HEK293 (cell line): ENCODE measurements around the gene RCOR3.

ENCODE experiments used
- CTCF ChIA-PET: fragments of 350-600 bp; formaldehyde crosslinking; extraction: SDS; loops from one replicate; lab custom pipeline; 2021; ENCODE audit warnings: antibody characterized with exemption; lab: Yijun Ruan, JAX
- POLR2A ChIA-PET: fragments of 300-600 bp; formaldehyde crosslinking; extraction: SDS; loops from one replicate; lab custom pipeline; 2020; ENCODE audit warnings: antibody characterized with exemption, inconsistent platforms; lab: Yijun Ruan, JAX
- H3K27ac ChIP-seq: fragments of 200-500 bp; sonication (Bioruptor generic); 2 replicates; pipeline ENCODE4 v1.5.1; 2014; ENCODE audit warnings: low read depth, low read length, control low read depth, inconsistent platforms; ENCODE audit errors: extremely low read depth
- H3K36me3 ChIP-seq, 2 experiments: fragments of 200-500 bp in 1 of 2; sonication (Bioruptor generic) in 1 of 2; 1 replicate in 1 of 2; 2 replicates in 1 of 2; pipeline ENCODE4 v1.5.1; 2014 to 2017; ENCODE audit warnings: inconsistent platforms in 2 of 2, low read length in 2 of 2; ENCODE audit not compliant: control insufficient read depth in 2 of 2, insufficient read depth in 1 of 2
- H3K4me1 ChIP-seq: fragments of 200-500 bp; sonication (Bioruptor generic); 2 replicates; pipeline ENCODE4 v1.5.1; 2014; ENCODE audit warnings: mild to moderate bottlenecking, low read length, inconsistent platforms; ENCODE audit not compliant: control insufficient read depth, insufficient read depth
- H3K4me3 ChIP-seq: 2 replicates; pipeline ENCODE4 v1.5.1; 2011; ENCODE audit warnings: low read depth, mild to moderate bottlenecking, control low read depth, low read length, moderate library complexity
- H3K9me3 ChIP-seq: fragments of 200-500 bp; sonication (Bioruptor generic); 2 replicates; pipeline ENCODE4 v1.5.1; 2014; ENCODE audit warnings: low read depth, low read length, inconsistent platforms; ENCODE audit not compliant: control insufficient read depth, insufficient read depth
- GLIS2 ChIP-seq: fragments of 450-650 bp; formaldehyde crosslinking; IDR thresholded peaks from 2 replicates; pipeline ENCODE4 v1.5.1; 2016; ENCODE audit warnings: missing biosample characterization, missing genetic modification characterization
- IKZF3 ChIP-seq: fragments of 450-650 bp; IDR thresholded peaks from 2 replicates; pipeline ENCODE4 v1.5.0; 2018; ENCODE audit warnings: missing biosample characterization, mild to moderate bottlenecking, missing genetic modification characterization, moderate library complexity
- ZBTB8A ChIP-seq: fragments of 450-650 bp; formaldehyde crosslinking; IDR thresholded peaks from 2 replicates; pipeline ENCODE4 v1.5.1; 2016; ENCODE audit warnings: missing biosample characterization, missing genetic modification characterization
- ZFP69B ChIP-seq: fragments of 450-650 bp; formaldehyde crosslinking; IDR thresholded peaks from 2 replicates; pipeline ENCODE4 v1.5.1; 2016; ENCODE audit warnings: missing biosample characterization, missing genetic modification characterization
- ZNF2 ChIP-seq: fragments of 450-650 bp; formaldehyde crosslinking; IDR thresholded peaks from 2 replicates; pipeline ENCODE4 v1.5.1; 2016; ENCODE audit warnings: missing biosample characterization, missing genetic modification characterization
- ZNF302 ChIP-seq: fragments of 450-650 bp; formaldehyde crosslinking; IDR thresholded peaks from 2 replicates; pipeline ENCODE4 v1.5.1; 2016; ENCODE audit warnings: missing biosample characterization, missing genetic modification characterization, low read depth
- ZNF341 ChIP-seq: fragments of 450-650 bp; formaldehyde crosslinking; IDR thresholded peaks from 2 replicates; pipeline ENCODE4; 2016; ENCODE audit warnings: low read depth, missing biosample characterization, missing genetic modification characterization
- ZNF501 ChIP-seq: fragments of 450-650 bp; formaldehyde crosslinking; IDR thresholded peaks from 2 replicates; pipeline ENCODE4 v1.5.1; 2016; ENCODE audit warnings: missing biosample characterization, missing genetic modification characterization
- ZNF677 ChIP-seq: fragments of 450-650 bp; IDR thresholded peaks from 2 replicates; pipeline ENCODE4 v1.5.0; 2018; ENCODE audit warnings: missing biosample characterization, mild to moderate bottlenecking, missing genetic modification characterization, moderate library complexity
- ZNF837 ChIP-seq: fragments of 450-650 bp; formaldehyde crosslinking; IDR thresholded peaks from 2 replicates; pipeline ENCODE4 v1.5.1; 2016; ENCODE audit warnings: missing biosample characterization, missing genetic modification characterization
- TF ChIP-seq, protein P1 (sequence below): fragments of 450-650 bp; formaldehyde crosslinking; IDR thresholded peaks from 2 replicates; pipeline ENCODE4 v1.5.1; 2016; ENCODE audit warnings: missing biosample characterization, missing genetic modification characterization
- TF ChIP-seq, protein P2 (sequence below): IDR thresholded peaks from 2 replicates; pipeline ENCODE4 v1.6.1; 2011; ENCODE audit warnings: mild to moderate bottlenecking, low read depth, low read length, borderline replicate concordance
- TF ChIP-seq, protein P3 (sequence below): fragments of 450-650 bp; formaldehyde crosslinking; IDR thresholded peaks from 2 replicates; pipeline ENCODE4 v1.5.1; 2017; ENCODE audit warnings: missing biosample characterization, missing genetic modification characterization
- TF ChIP-seq, protein P4 (sequence below): fragments of 450-650 bp; formaldehyde crosslinking; IDR thresholded peaks from 2 replicates; pipeline ENCODE4 v1.5.1; 2017; ENCODE audit warnings: missing biosample characterization, missing genetic modification characterization
- TF ChIP-seq, protein P5 (sequence below): fragments of 450-650 bp; formaldehyde crosslinking; optimal IDR thresholded peaks from 2 replicates; pipeline ENCODE3; 2016; ENCODE audit warnings: missing biosample characterization, mild to moderate bottlenecking, missing genetic modification characterization
- TF ChIP-seq, protein P6 (sequence below): fragments of 450-650 bp; formaldehyde crosslinking; IDR thresholded peaks from 2 replicates; pipeline ENCODE4 v1.5.1; 2016; ENCODE audit warnings: missing biosample characterization, missing genetic modification characterization, low read depth

The RCOR3 gene

DNA sequence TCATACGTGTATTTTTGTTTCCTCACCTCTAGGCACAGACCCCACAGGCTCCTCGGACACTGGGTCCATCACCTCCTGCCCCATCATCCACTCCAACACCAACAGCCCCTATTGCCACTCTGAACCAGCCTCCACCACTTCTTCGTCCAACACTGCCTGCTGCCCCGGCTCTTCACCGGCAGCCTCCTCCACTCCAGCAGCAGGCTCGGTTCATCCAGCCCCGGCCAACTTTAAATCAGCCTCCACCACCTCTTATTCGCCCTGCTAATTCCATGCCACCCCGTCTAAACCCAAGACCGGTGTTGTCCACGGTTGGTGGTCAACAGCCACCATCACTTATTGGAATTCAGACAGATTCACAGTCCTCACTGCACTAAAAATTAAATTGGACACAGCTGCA, 54.2 kb downstream of the RCOR3 start:
- Histone ChIP-seq H3K27ac (no peak overlapping the region), H3K4me1 (no peaks in the 10 kb centered on the region), H3K4me3 (no peak overlapping the region), H3K9me3 (no peaks in the 10 kb centered on the region), H3K36me3 (peaks cover 20 to 34% of the 10 kb centered on the region in 2 experiments; a peak in 2 of 3 replicates)
- no peak for TF ChIP-seq ZNF341
- TF ChIP-seq ZNF837 (tag by site-specific recombination): no peak
- TF ChIP-seq, protein P1, sequence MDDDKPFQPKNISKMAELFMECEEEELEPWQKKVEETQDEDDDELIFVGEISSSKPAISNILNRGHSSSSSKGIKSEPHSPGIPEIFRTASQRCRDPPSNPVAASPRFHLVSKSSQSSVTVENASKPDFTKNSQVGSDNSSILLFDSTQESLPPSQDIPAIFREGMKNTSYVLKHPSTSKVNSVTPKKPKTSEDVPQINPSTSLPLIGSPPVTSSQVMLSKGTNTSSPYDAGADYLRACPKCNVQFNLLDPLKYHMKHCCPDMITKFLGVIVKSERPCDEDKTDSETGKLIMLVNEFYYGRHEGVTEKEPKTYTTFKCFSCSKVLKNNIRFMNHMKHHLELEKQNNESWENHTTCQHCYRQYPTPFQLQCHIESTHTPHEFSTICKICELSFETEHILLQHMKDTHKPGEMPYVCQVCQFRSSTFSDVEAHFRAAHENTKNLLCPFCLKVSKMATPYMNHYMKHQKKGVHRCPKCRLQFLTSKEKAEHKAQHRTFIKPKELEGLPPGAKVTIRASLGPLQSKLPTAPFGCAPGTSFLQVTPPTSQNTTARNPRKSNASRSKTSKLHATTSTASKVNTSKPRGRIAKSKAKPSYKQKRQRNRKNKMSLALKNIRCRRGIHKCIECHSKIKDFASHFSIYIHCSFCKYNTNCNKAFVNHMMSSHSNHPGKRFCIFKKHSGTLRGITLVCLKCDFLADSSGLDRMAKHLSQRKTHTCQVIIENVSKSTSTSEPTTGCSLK (tag by site-specific recombination): no peak
- CTCF ChIA-PET: interaction anchor here (2.5 kb wide), 1 partner anchor 10 kb away, joined by 11 read pairs; no protein-coding TSS in a partner anchor
- POLR2A ChIA-PET: no interaction called here

DNA sequence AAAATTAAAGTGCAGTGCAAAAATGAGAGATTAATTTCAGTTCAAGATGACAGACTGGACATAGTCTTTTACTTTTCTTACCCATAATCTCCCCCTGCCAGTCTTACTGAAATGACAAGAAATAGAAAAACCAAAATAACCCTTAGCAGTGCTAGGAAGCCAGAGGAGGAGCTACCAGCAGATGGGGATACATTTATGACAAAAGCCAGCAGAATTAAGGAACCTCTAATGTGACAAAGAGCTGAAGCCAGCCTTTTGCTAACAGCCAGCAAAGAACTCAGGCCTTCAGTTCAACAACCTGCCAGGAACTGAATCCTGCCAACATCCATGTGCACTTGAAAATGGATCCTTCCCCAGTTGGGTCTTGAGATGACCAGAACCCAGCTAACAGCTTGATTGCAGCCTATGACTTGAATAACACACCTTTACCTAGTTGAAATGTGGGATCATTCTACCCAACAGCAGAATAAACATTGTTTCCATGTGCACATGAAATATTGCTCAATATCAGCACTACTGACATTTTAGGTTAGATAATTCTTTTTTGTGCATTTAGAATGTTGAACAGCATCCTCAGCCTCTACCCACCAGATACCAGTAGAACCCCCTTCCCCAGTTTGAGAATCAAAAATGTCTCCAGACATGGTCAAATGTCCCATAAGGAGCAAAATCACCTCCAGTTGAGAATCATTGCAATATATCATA, 59.6 kb downstream of the RCOR3 start:
- ChIA-PET CTCF (interaction anchor here (0.6 to 1.0 kb wide), 3 partner anchors 16 to 910 kb away, joined by 3 to 4 read pairs (median 4); no protein-coding TSS in a partner anchor), POLR2A (no interaction called here)
- H3K4me1 ChIP-seq: no peaks in the 10 kb centered on the region
- TF ChIP-seq ZNF2 (tag by site-specific recombination) (no peak), ZNF501 (tag by site-specific recombination) (no peak), IKZF3 (tag by site-specific recombination) (no peak), GLIS2 (no peak), ZFP69B (no peak), ZNF302 (tag by site-specific recombination) (no peak), ZBTB8A (tag by site-specific recombination) (no peak), ZNF677 (no peak)
- TF ChIP-seq, protein P2, sequence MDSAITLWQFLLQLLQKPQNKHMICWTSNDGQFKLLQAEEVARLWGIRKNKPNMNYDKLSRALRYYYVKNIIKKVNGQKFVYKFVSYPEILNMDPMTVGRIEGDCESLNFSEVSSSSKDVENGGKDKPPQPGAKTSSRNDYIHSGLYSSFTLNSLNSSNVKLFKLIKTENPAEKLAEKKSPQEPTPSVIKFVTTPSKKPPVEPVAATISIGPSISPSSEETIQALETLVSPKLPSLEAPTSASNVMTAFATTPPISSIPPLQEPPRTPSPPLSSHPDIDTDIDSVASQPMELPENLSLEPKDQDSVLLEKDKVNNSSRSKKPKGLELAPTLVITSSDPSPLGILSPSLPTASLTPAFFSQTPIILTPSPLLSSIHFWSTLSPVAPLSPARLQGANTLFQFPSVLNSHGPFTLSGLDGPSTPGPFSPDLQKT: no peak
- TF ChIP-seq, protein P3, sequence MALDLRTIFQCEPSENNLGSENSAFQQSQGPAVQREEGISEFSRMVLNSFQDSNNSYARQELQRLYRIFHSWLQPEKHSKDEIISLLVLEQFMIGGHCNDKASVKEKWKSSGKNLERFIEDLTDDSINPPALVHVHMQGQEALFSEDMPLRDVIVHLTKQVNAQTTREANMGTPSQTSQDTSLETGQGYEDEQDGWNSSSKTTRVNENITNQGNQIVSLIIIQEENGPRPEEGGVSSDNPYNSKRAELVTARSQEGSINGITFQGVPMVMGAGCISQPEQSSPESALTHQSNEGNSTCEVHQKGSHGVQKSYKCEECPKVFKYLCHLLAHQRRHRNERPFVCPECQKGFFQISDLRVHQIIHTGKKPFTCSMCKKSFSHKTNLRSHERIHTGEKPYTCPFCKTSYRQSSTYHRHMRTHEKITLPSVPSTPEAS: no peak
- TF ChIP-seq, protein P4, sequence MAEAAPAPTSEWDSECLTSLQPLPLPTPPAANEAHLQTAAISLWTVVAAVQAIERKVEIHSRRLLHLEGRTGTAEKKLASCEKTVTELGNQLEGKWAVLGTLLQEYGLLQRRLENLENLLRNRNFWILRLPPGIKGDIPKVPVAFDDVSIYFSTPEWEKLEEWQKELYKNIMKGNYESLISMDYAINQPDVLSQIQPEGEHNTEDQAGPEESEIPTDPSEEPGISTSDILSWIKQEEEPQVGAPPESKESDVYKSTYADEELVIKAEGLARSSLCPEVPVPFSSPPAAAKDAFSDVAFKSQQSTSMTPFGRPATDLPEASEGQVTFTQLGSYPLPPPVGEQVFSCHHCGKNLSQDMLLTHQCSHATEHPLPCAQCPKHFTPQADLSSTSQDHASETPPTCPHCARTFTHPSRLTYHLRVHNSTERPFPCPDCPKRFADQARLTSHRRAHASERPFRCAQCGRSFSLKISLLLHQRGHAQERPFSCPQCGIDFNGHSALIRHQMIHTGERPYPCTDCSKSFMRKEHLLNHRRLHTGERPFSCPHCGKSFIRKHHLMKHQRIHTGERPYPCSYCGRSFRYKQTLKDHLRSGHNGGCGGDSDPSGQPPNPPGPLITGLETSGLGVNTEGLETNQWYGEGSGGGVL: no peak
- TF ChIP-seq, protein P5, sequence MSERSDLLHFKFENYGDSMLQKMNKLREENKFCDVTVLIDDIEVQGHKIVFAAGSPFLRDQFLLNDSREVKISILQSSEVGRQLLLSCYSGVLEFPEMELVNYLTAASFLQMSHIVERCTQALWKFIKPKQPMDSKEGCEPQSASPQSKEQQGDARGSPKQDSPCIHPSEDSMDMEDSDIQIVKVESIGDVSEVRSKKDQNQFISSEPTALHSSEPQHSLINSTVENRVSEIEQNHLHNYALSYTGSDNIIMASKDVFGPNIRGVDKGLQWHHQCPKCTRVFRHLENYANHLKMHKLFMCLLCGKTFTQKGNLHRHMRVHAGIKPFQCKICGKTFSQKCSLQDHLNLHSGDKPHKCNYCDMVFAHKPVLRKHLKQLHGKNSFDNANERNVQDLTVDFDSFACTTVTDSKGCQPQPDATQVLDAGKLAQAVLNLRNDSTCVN (tag by site-specific recombination): no peak
- TF ChIP-seq, protein P6, sequence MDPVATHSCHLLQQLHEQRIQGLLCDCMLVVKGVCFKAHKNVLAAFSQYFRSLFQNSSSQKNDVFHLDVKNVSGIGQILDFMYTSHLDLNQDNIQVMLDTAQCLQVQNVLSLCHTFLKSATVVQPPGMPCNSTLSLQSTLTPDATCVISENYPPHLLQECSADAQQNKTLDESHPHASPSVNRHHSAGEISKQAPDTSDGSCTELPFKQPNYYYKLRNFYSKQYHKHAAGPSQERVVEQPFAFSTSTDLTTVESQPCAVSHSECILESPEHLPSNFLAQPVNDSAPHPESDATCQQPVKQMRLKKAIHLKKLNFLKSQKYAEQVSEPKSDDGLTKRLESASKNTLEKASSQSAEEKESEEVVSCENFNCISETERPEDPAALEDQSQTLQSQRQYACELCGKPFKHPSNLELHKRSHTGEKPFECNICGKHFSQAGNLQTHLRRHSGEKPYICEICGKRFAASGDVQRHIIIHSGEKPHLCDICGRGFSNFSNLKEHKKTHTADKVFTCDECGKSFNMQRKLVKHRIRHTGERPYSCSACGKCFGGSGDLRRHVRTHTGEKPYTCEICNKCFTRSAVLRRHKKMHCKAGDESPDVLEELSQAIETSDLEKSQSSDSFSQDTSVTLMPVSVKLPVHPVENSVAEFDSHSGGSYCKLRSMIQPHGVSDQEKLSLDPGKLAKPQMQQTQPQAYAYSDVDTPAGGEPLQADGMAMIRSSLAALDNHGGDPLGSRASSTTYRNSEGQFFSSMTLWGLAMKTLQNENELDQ: no peak
- no peaks in the 10 kb centered on the region for H3K9me3 ChIP-seq
- no peak overlapping the region for H3K4me3 ChIP-seq
- H3K27ac ChIP-seq: no peak overlapping the region
- peaks cover 15% of the 10 kb centered on the region in 2 experiments; a peak in 2 of 3 replicates for H3K36me3 ChIP-seq
